ENCODE measurements around the gene NR5A1. TPM values are rescaled to one million over a fixed set of nuclear protein-coding genes. Genes with fewer than 3 reads are reported as not detected.

Gene NR5A1
- total RNA-seq, 2 experiments from 2014 or later, result not detected

DNA sequence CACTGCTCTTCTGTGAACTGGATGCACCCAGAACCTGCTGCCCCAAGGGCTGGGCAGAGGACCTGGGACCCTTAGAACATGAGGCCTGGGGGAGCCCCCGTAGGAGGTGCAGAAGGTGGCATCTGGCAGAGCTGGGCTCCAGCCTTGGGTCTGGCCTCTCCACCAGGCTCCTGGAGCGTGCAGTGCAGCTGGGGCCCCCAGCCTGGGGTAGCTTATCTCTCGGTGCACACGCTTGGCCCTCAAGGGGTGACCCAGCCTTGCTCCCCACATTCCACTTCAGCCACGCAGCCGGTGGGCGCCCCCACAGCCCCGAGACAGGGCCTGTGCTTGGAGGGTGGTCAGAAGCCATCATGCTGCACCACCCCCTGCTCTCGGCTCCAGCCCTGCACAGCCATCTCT lies 5.6 kb upstream of the NR5A1 start:
- DNase-seq, result no peak
- Mint-ChIP-seq H3K27ac (no peak overlapping the region), H3K27me3 (ENCODE audit: low read depth) (peaks cover 3% of the 10 kb centered on the region), H3K4me1 (ENCODE audit: low read depth) (peaks cover 4% of the 10 kb centered on the region), H3K4me3 (no peak overlapping the region), H3K9me3 (no peaks in the 10 kb centered on the region), H3K36me3 (ENCODE audit: low read depth) (no peaks in the 10 kb centered on the region)
- CTCF ChIA-PET, result interaction anchor here (0.6 to 0.7 kb wide), 2 partner anchors 24 to 286 kb away, joined by 3 read pairs; no protein-coding TSS in a partner anchor
- intact Hi-C loops (cut with micrococcal nuclease), result no loop called here

DNA sequence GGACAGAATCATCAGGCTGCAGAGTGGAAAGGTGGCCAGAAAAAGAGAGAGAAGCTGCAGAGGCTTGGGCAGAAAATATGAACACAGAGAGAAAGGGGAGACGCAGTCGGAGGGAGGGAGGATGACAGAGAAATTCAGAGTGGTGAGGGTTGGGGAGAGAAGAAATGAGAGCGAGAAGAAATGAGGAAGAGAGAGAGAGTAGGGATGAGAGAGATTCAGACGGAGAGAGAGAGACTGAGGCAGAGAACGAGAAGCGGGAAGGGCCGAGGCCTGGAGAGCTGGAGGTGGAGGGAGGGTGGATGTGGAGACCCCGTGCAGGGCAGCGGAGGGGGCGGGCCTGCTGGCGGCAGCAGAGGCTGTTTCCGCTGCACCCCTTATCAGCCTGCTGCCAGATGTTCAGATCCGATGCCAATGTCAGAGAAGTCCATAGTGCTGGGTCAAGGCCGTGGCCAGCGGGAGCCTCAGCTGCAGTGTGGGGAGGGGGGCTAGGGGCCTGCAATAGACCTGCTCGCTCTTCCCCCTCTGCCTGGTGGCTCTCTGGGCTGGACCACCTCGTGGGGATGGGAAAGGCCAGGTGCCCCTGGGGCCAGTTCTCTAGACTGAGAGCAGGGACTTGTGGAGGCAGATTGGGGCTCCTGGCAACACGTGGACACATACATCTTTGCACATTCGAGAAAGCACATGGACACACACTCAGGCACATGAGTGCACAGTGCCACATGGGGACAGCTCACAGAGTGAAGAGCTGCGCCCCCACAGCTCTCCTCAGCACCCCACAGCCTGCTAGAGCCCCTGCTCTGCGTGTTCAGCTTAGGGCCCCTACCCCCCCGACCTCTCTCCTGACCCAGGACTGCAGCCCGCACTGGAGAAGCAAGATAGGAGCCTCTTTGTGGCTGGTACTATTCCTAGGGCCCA lies 4.9 kb upstream of the NR5A1 start:
- CTCF ChIA-PET, result interaction anchor here (0.6 to 0.7 kb wide), 2 partner anchors 25 to 287 kb away, joined by 3 read pairs; no protein-coding TSS in a partner anchor
- DNase-seq, result no peak
- peaks cover 3% of the 10 kb centered on the region for H3K27me3 Mint-ChIP-seq (ENCODE audit: low read depth)

GRCh38 chr9:124511426-124511840 lies 4.2 kb upstream of the NR5A1 start:
- Mint-ChIP-seq H3K36me3 (ENCODE audit: low read depth) (no peaks in the 10 kb centered on the region), H3K4me1 (ENCODE audit: low read depth) (peaks cover 4% of the 10 kb centered on the region)
- CTCF ChIA-PET, result no interaction called here

More for the DNA sequence above, 4.9 kb upstream of the NR5A1 start:
- Mint-ChIP-seq H3K36me3 (ENCODE audit: low read depth) (no peaks in the 10 kb centered on the region), H3K9me3 (no peaks in the 10 kb centered on the region), H3K27ac (no peak overlapping the region), H3K4me1 (ENCODE audit: low read depth) (peaks cover 4% of the 10 kb centered on the region), H3K4me3 (no peak overlapping the region)
- intact Hi-C loops (cut with micrococcal nuclease), result no loop called here

GRCh38 chr9:124510650-124511425 lies 3.6 kb upstream of the NR5A1 start:
- no peak overlapping the region for H3K27ac Mint-ChIP-seq
- no peak for DNase-seq
- no peaks in the 10 kb centered on the region for H3K9me3 Mint-ChIP-seq
- CTCF ChIA-PET, result no interaction called here
- H3K36me3 Mint-ChIP-seq (ENCODE audit: low read depth), result no peaks in the 10 kb centered on the region
- intact Hi-C loops (cut with micrococcal nuclease), result no loop called here
- peaks cover 4% of the 10 kb centered on the region for H3K4me1 Mint-ChIP-seq (ENCODE audit: low read depth)
- H3K4me3 Mint-ChIP-seq, result no peak overlapping the region
- peaks cover 9% of the 10 kb centered on the region for H3K27me3 Mint-ChIP-seq (ENCODE audit: low read depth)

More at GRCh38 chr9:124511426-124511840, 4.2 kb upstream of the NR5A1 start:
- Mint-ChIP-seq H3K27ac (no peak overlapping the region), H3K27me3 (ENCODE audit: low read depth) (peaks cover 6% of the 10 kb centered on the region), H3K9me3 (no peaks in the 10 kb centered on the region), H3K4me3 (no peak overlapping the region)
- intact Hi-C loops (cut with micrococcal nuclease), result no loop called here
- no peak for DNase-seq

- CTCF ChIA-PET, result interaction anchor here (0.5 kb wide), 1 partner anchor 637 kb away, joined by 3 read pairs; no protein-coding TSS in a partner anchor
Observed at GRCh38 chr9:124507880-124508423, 753 bp upstream of the NR5A1 start.

DNA sequence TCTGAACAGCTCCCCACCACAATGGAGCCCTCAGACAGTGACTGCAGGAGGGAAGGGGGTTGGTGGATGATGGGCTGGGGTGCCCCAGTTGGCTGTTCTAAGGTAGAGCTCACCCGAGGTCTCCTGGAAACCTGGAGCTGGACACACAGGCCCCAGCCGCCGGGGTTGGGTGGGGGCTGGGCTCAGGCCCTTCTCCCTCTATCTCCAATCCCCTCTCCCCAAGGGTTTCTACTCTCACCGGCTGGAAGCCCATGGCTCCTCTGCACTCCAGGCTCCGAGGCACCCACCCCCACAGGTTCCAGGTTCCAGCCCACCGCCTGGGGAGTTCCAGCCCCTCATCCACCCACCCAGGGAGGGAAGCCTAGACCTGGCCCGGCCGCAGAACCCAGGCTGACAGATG lies 766 bp downstream of the NR5A1 start:
- intact Hi-C loops (cut with micrococcal nuclease), result no loop called here
- Mint-ChIP-seq H3K36me3 (ENCODE audit: low read depth) (peaks cover 3% of the 10 kb centered on the region), H3K9me3 (no peaks in the 10 kb centered on the region), H3K4me3 (no peak overlapping the region), H3K4me1 (ENCODE audit: low read depth) (peaks cover 6% of the 10 kb centered on the region), H3K27ac (no peak overlapping the region), H3K27me3 (ENCODE audit: low read depth) (peaks cover 25% of the 10 kb centered on the region)
- DNase-seq, result no peak
- CTCF ChIA-PET, result no interaction called here

More at GRCh38 chr9:124507880-124508423, 753 bp upstream of the NR5A1 start:
- DNase-seq, result no peak
- Mint-ChIP-seq H3K4me3 (no peak overlapping the region), H3K36me3 (ENCODE audit: low read depth) (peaks cover 3% of the 10 kb centered on the region), H3K27me3 (ENCODE audit: low read depth) (peaks cover 20% of the 10 kb centered on the region), H3K4me1 (ENCODE audit: low read depth) (peaks cover 9% of the 10 kb centered on the region), H3K27ac (no peak overlapping the region), H3K9me3 (no peaks in the 10 kb centered on the region)
- intact Hi-C loops (cut with micrococcal nuclease), result no loop called here

GRCh38 chr9:124505901-124506346 lies 1.3 kb downstream of the NR5A1 start:
- Mint-ChIP-seq H3K4me3 (no peak overlapping the region), H3K4me1 (ENCODE audit: low read depth) (peaks cover 7% of the 10 kb centered on the region), H3K9me3 (no peaks in the 10 kb centered on the region), H3K27ac (no peak overlapping the region), H3K27me3 (ENCODE audit: low read depth) (peaks cover 25% of the 10 kb centered on the region), H3K36me3 (ENCODE audit: low read depth) (peaks cover 3% of the 10 kb centered on the region)
- DNase-seq, result no peak
- intact Hi-C loops (cut with micrococcal nuclease), result no loop called here
- CTCF ChIA-PET, result no interaction called here

- H3K27ac Mint-ChIP-seq, result no peak overlapping the region
- DNase-seq, result no peak
- H3K36me3 Mint-ChIP-seq (ENCODE audit: low read depth), result peaks cover 3% of the 10 kb centered on the region
- CTCF ChIA-PET, result no interaction called here
- no peak overlapping the region for H3K4me3 Mint-ChIP-seq
- H3K27me3 Mint-ChIP-seq (ENCODE audit: low read depth), result peaks cover 25% of the 10 kb centered on the region
- peaks cover 10% of the 10 kb centered on the region for H3K4me1 Mint-ChIP-seq (ENCODE audit: low read depth)
- H3K9me3 Mint-ChIP-seq, result no peaks in the 10 kb centered on the region
- intact Hi-C loops (cut with micrococcal nuclease), result no loop called here
Observed at GRCh38 chr9:124505006-124505900, 1.9 kb downstream of the NR5A1 start.

- Mint-ChIP-seq H3K27me3 (ENCODE audit: low read depth) (peaks cover 25% of the 10 kb centered on the region), H3K4me3 (no peak overlapping the region), H3K4me1 (ENCODE audit: low read depth) (peaks cover 11% of the 10 kb centered on the region), H3K27ac (no peak overlapping the region), H3K36me3 (ENCODE audit: low read depth) (peaks cover 3% of the 10 kb centered on the region), H3K9me3 (no peaks in the 10 kb centered on the region)
- CTCF ChIA-PET, result no interaction called here
- intact Hi-C loops (cut with micrococcal nuclease), result no loop called here
- no peak for DNase-seq
Observed at GRCh38 chr9:124504530-124505005, 2.6 kb downstream of the NR5A1 start.

DNA sequence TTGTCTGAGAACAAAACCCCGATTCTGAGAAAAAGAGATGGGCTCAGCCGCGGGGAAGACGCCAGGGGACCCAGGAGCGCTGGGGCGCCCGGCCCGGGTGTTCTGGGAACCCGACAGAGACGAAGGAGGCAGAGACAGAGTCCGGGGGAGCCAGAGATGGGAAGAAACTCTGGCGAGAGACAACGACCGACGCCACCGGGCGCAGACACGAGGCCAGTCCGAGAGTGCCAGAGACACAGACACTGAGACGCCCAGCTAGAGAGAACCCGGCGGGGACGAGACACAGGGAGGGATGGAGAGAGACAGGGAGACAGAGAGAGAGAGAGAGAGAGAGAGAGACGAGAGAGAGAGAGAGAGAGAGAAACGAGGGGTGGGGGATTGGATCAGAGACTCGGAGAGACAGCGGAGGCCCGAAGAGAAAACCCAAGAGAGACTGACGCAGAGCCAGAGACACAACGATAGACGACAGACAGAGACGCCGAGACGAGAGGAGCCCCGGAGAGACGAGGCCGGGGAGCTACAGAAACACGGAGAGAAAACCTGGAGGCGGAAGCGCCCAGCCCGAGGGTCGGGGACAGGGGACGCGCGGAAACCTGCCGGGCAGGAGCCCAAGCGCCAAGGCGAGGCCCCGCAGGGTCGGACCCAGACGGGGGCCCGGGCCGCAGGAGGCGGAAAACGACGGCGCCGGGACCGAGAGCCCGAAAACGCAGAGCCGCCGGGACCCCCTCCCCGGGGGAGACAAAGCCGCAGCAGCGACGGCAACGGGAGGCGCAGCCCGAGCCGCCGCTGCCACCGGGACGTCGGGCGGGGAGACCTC lies 3.3 kb downstream of the NR5A1 start:
- Mint-ChIP-seq H3K4me3 (peak overlapping the region; percentile 67), H3K9me3 (no peaks in the 10 kb centered on the region), H3K27ac (no peak overlapping the region), H3K27me3 (ENCODE audit: low read depth) (peaks cover 25% of the 10 kb centered on the region), H3K4me1 (ENCODE audit: low read depth) (peaks cover 16% of the 10 kb centered on the region), H3K36me3 (ENCODE audit: low read depth) (peaks cover 3% of the 10 kb centered on the region)
- DNase-seq, result no peak
- intact Hi-C loops (cut with micrococcal nuclease), result no loop called here
- CTCF ChIA-PET, result no interaction called here

Measured in activated naive CD4-positive, alpha-beta T cell treated with anti-CD3 and anti-CD28 coated beads for 36 hours (primary cell).